Stomach (tissue), 4 donors: Measurements from ENCODE around the gene NDUFS8.

Experiments
- CTCF ChIP-seq, 7 experiments: fragments of 450-650 bp in 4 of 7; fragments of 200-600 bp in 3 of 7; sonication (generic) in 3 of 7; IDR thresholded peaks; one replicate each; pipeline ENCODE4 v1.5.1; 2016 to 2019; ENCODE audit warnings: antibody characterized with exemption in 7 of 7, control low read depth in 2 of 7, mild to moderate bottlenecking in 1 of 7
- POLR2A ChIP-seq, 4 donors: fragments of 450-650 bp; IDR thresholded peaks; one replicate each; pipeline ENCODE4 v1.6.1; 2016; ENCODE audit warnings: antibody characterized with exemption in 4 of 4, control low read depth in 2 of 4, mild to moderate bottlenecking in 1 of 4, moderate library complexity in 1 of 4

- TF ChIP-seq CTCF (IDR thresholded peaks at IDR 0.05) (no peak), POLR2A (IDR thresholded peaks at IDR 0.05) (no peak)
These were observed 27.3 kb upstream of the NDUFS8 start for GRCh38 chr11:68002938-68003845.
